Naive thymus-derived CD4-positive, alpha-beta T cell (primary cell): Measurements from ENCODE around the gene CNDP2. TPM values are rescaled to one million over a fixed set of nuclear protein-coding genes. Genes with fewer than 3 reads are reported as not detected.
A peak's percentile ranks its signal among the peaks of the same experiment; 100 is the strongest.

ENCODE experiments used
- ATAC-seq: fragments of 150-1000 bp; cut with Tn5 transposase; 2 replicates; pipeline ENCODE4 v1.10.0; 2021; ENCODE audit warnings: mild to moderate bottlenecking, moderate library complexity
- CTCF ChIA-PET: fragments of 350-600 bp; sonication (Branson Sonifier 250); formaldehyde crosslinking; loops from one replicate; lab custom pipeline; 2021; ENCODE audit warnings: antibody characterized with exemption; lab: Charles Lee
- POLR2A ChIA-PET: fragments of 350-600 bp; sonication (Branson Sonifier 250); formaldehyde crosslinking; loops from one replicate; lab custom pipeline; 2021; ENCODE audit warnings: antibody characterized with exemption, inconsistent platforms; lab: Charles Lee
- DNase-seq, 9 donors: peaks; one replicate each; pipeline versions ENCODE4 v3.0.0 to v3.0.0-alpha.2; 2020 to 2022; ENCODE audit warnings: mixed read lengths in 1 of 9
- H3K27ac ChIP-seq: one replicate; pipeline ENCODE4 v1.7.0; 2013; ENCODE audit warnings: mild to moderate bottlenecking, low read depth, low read length, moderate library complexity
- H3K27me3 ChIP-seq, 2 donors: one replicate each; pipeline ENCODE4 v1.7.0; 2013; ENCODE audit warnings: low read length in 2 of 2, mild to moderate bottlenecking in 2 of 2, moderate library complexity in 2 of 2; ENCODE audit not compliant: control insufficient read depth in 2 of 2, insufficient read depth in 2 of 2
- H3K36me3 ChIP-seq, 3 experiments: 1 replicate in 2 of 3; 2 replicates in 1 of 3; pipeline ENCODE4 v1.7.0; 2013; ENCODE audit warnings: low read length in 3 of 3, mild to moderate bottlenecking in 3 of 3, moderate library complexity in 1 of 3; ENCODE audit not compliant: insufficient read depth in 3 of 3, control insufficient read depth in 2 of 3
- H3K4me1 ChIP-seq, 2 donors: one replicate each; pipeline ENCODE4 v1.7.0; 2013; ENCODE audit warnings: low read length in 2 of 2, mild to moderate bottlenecking in 2 of 2, moderate library complexity in 1 of 2; ENCODE audit not compliant: control insufficient read depth in 2 of 2, insufficient read depth in 2 of 2
- H3K4me3 ChIP-seq: 2 replicates; pipeline ENCODE4 v1.7.0; 2013; ENCODE audit warnings: mild to moderate bottlenecking, low read length
- H3K9me3 ChIP-seq, 3 experiments: 1 replicate in 2 of 3; 2 replicates in 1 of 3; pipeline ENCODE4 v1.7.0; 2013; ENCODE audit warnings: low read length in 3 of 3; ENCODE audit not compliant: control insufficient read depth in 2 of 3
- H3K27ac Mint-ChIP-seq, 9 donors: one replicate each; pipeline ENCODE4 v1.8.0; 2020 to 2022; ENCODE audit warnings: mixed read lengths in 9 of 9, mild to moderate bottlenecking in 8 of 9, moderate library complexity in 5 of 9, inconsistent platforms in 2 of 9
- H3K27me3 Mint-ChIP-seq, 5 donors: one replicate each; pipeline ENCODE4 v1.8.0; 2021 to 2022; ENCODE audit warnings: mixed read lengths in 5 of 5, mild to moderate bottlenecking in 1 of 5
- H3K36me3 Mint-ChIP-seq, 5 donors: one replicate each; pipeline ENCODE4 v1.8.0; 2020 to 2022; ENCODE audit warnings: mixed read lengths in 5 of 5, mild to moderate bottlenecking in 3 of 5, inconsistent platforms in 1 of 5
- H3K4me1 Mint-ChIP-seq, 7 donors: one replicate each; pipeline ENCODE4 v1.8.0; 2020 to 2022; ENCODE audit warnings: mixed read lengths in 7 of 7, mild to moderate bottlenecking in 3 of 7, inconsistent platforms in 1 of 7
- H3K4me3 Mint-ChIP-seq, 10 donors: one replicate each; pipeline ENCODE4 v1.8.0; 2020 to 2022; ENCODE audit warnings: mild to moderate bottlenecking in 10 of 10, mixed read lengths in 10 of 10, moderate library complexity in 6 of 10, inconsistent platforms in 2 of 10
- H3K9me3 Mint-ChIP-seq, 11 donors: one replicate each; pipeline ENCODE4 v1.8.0; 2020 to 2022; ENCODE audit warnings: mixed read lengths in 11 of 11, mild to moderate bottlenecking in 4 of 11, inconsistent platforms in 1 of 11, moderate library complexity in 1 of 11
- intact Hi-C, 2 donors: fragments of 100-400 bp; cut with micrococcal nuclease; formaldehyde crosslinking; loops; one replicate each; pipeline ENCODE4 v1.15.1; 2023
- polyA plus RNA-seq, 2 donors: library from polyadenylated mRNA; unstranded; fragments of 300-500 nt; fragmentation: Illumina TruSeq; gene quantifications; one replicate each; pipeline ENCODE4 v1.2.3, GENCODE V29; 2021
- total RNA-seq, 6 experiments: library from RNA in 5 of 6; stranded (reverse) in 5 of 6; gene quantifications; 1 replicate in 5 of 6; 2 replicates in 1 of 6; pipeline ENCODE4 v1.2.3 and lab custom pipeline; 2021 to 2026

Gene CNDP2
- total and polyA plus RNA-seq, 7 experiments from 2014 or later: 87.7 to 169 (median 141) TPM

GRCh38 chr18:74496508-74497323, 553 bp downstream of the CNDP2 start:
- Histone ChIP-seq H3K4me3 (peak overlapping the region; percentile 75), H3K27ac (peak overlapping the region; percentile 93), H3K4me1 (peaks cover 33 to 43% of the 10 kb centered on the region in 2 donors), H3K27me3 (no peaks in the 10 kb centered on the region), H3K9me3 (no peaks in the 10 kb centered on the region), H3K36me3 (peaks cover 0 to 11% (median 0%) of the 10 kb centered on the region in 3 experiments)
- H3K4me1 Mint-ChIP-seq: peaks cover 22 to 68% (median 56%) of the 10 kb centered on the region in 7 donors
- ATAC-seq (peak; percentile 10), DNase-seq (peak in 3 of 9 donors; percentile 11 to 38 (median 30))
- peak overlapping the region; percentile 77 to 100 (median 98) for H3K27ac Mint-ChIP-seq
- H3K4me3 Mint-ChIP-seq: peak overlapping the region; percentile 79 to 98 (median 92)
- H3K9me3 Mint-ChIP-seq: no peaks in the 10 kb centered on the region
- peaks cover 0 to 15% (median 9%) of the 10 kb centered on the region in 5 donors for H3K36me3 Mint-ChIP-seq
- POLR2A ChIA-PET: interaction anchor here (1.0 to 3.1 kb wide), 7 partner anchors 8 to 143 kb away, joined by 4 to 30 read pairs (median 8); partner anchors contain the start of gene ZNF407
- intact Hi-C loops: loop anchor here (1.0 to 5.0 kb wide), 8 partner anchors 102 to 1996 kb away; partner anchors contain the start of genes TIMM21 (in 1 of the 2) and TSHZ1 (in 1 of the 2)
- CTCF ChIA-PET: interaction anchor here (0.6 to 10.7 kb wide), 4 partner anchors 55 to 154 kb away, joined by 3 to 269 read pairs (median 6); no protein-coding TSS in a partner anchor
- H3K27me3 Mint-ChIP-seq: peaks cover 0 to 20% (median 0%) of the 10 kb centered on the region in 5 donors

- Mint-ChIP-seq H3K4me3 (peak overlapping the region; percentile 71 to 98 (median 90)), H3K36me3 (peaks cover 0 to 19% (median 9%) of the 10 kb centered on the region in 5 donors), H3K27me3 (peaks cover 0 to 15% (median 0%) of the 10 kb centered on the region in 5 donors), H3K27ac (peak overlapping the region; percentile 77 to 100 (median 98)), H3K4me1 (peaks cover 22 to 70% (median 57%) of the 10 kb centered on the region in 7 donors), H3K9me3 (no peaks in the 10 kb centered on the region)
- peak overlapping the region; percentile 75 for H3K4me3 ChIP-seq
- CTCF ChIA-PET: interaction anchor here (10.7 kb wide), 1 partner anchor 144 kb away, joined by 269 read pairs; no protein-coding TSS in a partner anchor
- no peaks in the 10 kb centered on the region for H3K9me3 ChIP-seq
- intact Hi-C loops: loop anchor here (5.0 kb wide), 3 partner anchors 415 to 1995 kb away; no protein-coding TSS in a partner anchor
- H3K27ac ChIP-seq: peak overlapping the region; percentile 93
- no peaks in the 10 kb centered on the region for H3K27me3 ChIP-seq
- peaks cover 0 to 16% (median 3%) of the 10 kb centered on the region in 3 experiments for H3K36me3 ChIP-seq
- POLR2A ChIA-PET: interaction anchor here (1.0 to 3.1 kb wide), 4 partner anchors 7 to 131 kb away, joined by 4 to 30 read pairs (median 4); partner anchors contain the start of gene ZNF407
- H3K4me1 ChIP-seq: peaks cover 33 to 43% of the 10 kb centered on the region in 2 donors
- ATAC-seq (no peak), DNase-seq (no peak)
Measured at GRCh38 chr18:74497324-74497676, 1.1 kb downstream of the CNDP2 start.

GRCh38 chr18:74497778-74498177, 1.6 kb downstream of the CNDP2 start:
- peaks cover 33 to 43% of the 10 kb centered on the region in 2 donors for H3K4me1 ChIP-seq
- H3K27me3 ChIP-seq: no peaks in the 10 kb centered on the region
- intact Hi-C loops: loop anchor here (2.0 to 5.0 kb wide), 4 partner anchors 415 to 1995 kb away; no protein-coding TSS in a partner anchor
- peak overlapping the region; percentile 70 to 98 (median 88) for H3K4me3 Mint-ChIP-seq
- H3K4me1 Mint-ChIP-seq: peaks cover 22 to 74% (median 57%) of the 10 kb centered on the region in 7 donors
- peaks cover 0 to 21% (median 7%) of the 10 kb centered on the region in 3 experiments for H3K36me3 ChIP-seq
- H3K9me3 ChIP-seq: no peaks in the 10 kb centered on the region
- peak overlapping the region; percentile 77 to 100 (median 98) for H3K27ac Mint-ChIP-seq
- no peak for ATAC-seq
- POLR2A ChIA-PET: interaction anchor here (0.6 to 3.1 kb wide), 7 partner anchors 17 to 145 kb away, joined by 3 to 30 read pairs (median 4); partner anchors contain the start of gene ZNF407
- H3K27ac ChIP-seq: peak overlapping the region; percentile 84
- peaks cover 0 to 12% (median 0%) of the 10 kb centered on the region in 5 donors for H3K27me3 Mint-ChIP-seq
- no peak overlapping the region for H3K4me3 ChIP-seq
- DNase-seq: no peak
- H3K36me3 Mint-ChIP-seq: peaks cover 0 to 23% (median 13%) of the 10 kb centered on the region in 5 donors
- H3K9me3 Mint-ChIP-seq: no peaks in the 10 kb centered on the region
- CTCF ChIA-PET: interaction anchor here (0.9 to 10.7 kb wide), 4 partner anchors 54 to 150 kb away, joined by 3 to 269 read pairs (median 4); no protein-coding TSS in a partner anchor

- H3K27me3 Mint-ChIP-seq: peaks cover 0 to 5% (median 0%) of the 10 kb centered on the region in 5 donors
- Histone ChIP-seq H3K27ac (peak overlapping the region; percentile 84), H3K36me3 (peaks cover 0 to 28% (median 9%) of the 10 kb centered on the region in 3 experiments), H3K4me3 (peak overlapping the region; percentile 72), H3K9me3 (no peaks in the 10 kb centered on the region), H3K4me1 (peaks cover 33 to 43% of the 10 kb centered on the region in 2 donors), H3K27me3 (no peaks in the 10 kb centered on the region)
- ChIA-PET CTCF (interaction anchor here (0.6 to 10.7 kb wide), 5 partner anchors 53 to 152 kb away, joined by 3 to 269 read pairs (median 3); no protein-coding TSS in a partner anchor), POLR2A (interaction anchor here (0.8 to 2.5 kb wide), 6 partner anchors 99 to 146 kb away, joined by 3 to 15 read pairs (median 4); partner anchors contain the start of gene ZNF407)
- no peaks in the 10 kb centered on the region for H3K9me3 Mint-ChIP-seq
- ATAC-seq (peak; percentile 50), DNase-seq (peak; percentile 52 to 81 (median 79))
- peak overlapping the region; percentile 96 to 100 (median 98) for H3K27ac Mint-ChIP-seq
- peak overlapping the region; percentile 79 to 98 (median 92) for H3K4me3 Mint-ChIP-seq
- intact Hi-C loops: loop anchor here (1.0 to 5.0 kb wide), 11 partner anchors 53 to 1993 kb away; partner anchors contain the start of genes ZNF407 (in 2 of the 2), PTGR3 (in 1 of the 2), TIMM21 (in 1 of the 2) and TSHZ1 (in 1 of the 2)
- H3K36me3 Mint-ChIP-seq: peaks cover 5 to 28% (median 24%) of the 10 kb centered on the region in 5 donors
- peaks cover 22 to 73% (median 58%) of the 10 kb centered on the region in 7 donors for H3K4me1 Mint-ChIP-seq
Measured at GRCh38 chr18:74498712-74499627, 2.8 kb downstream of the CNDP2 start.

GRCh38 chr18:74499633-74500032, 3.5 kb downstream of the CNDP2 start:
- H3K4me3 Mint-ChIP-seq: peak overlapping the region; percentile 79 to 98 (median 92)
- DNase-seq: peak in 5 of 9 donors; percentile 46 to 59 (median 55)
- ChIA-PET POLR2A (interaction anchor here (0.6 to 2.5 kb wide), 5 partner anchors 98 to 417 kb away, joined by 3 to 15 read pairs (median 7); partner anchors contain the start of gene ZNF407), CTCF (interaction anchor here (0.9 kb wide), 1 partner anchor 52 kb away, joined by 3 read pairs; no protein-coding TSS in a partner anchor)
- no peak for ATAC-seq
- peak overlapping the region; percentile 84 for H3K27ac ChIP-seq
- intact Hi-C loops: loop anchor here (1.0 to 5.0 kb wide), 11 partner anchors 53 to 1993 kb away; partner anchors contain the start of genes ZNF407 (in 2 of the 2), PTGR3 (in 1 of the 2), TIMM21 (in 1 of the 2) and TSHZ1 (in 1 of the 2)
- peaks cover 0 to 3% (median 0%) of the 10 kb centered on the region in 5 donors for H3K27me3 Mint-ChIP-seq
- H3K9me3 ChIP-seq: no peaks in the 10 kb centered on the region
- no peaks in the 10 kb centered on the region for H3K9me3 Mint-ChIP-seq
- H3K4me1 ChIP-seq: peaks cover 33 to 43% of the 10 kb centered on the region in 2 donors
- peak overlapping the region; percentile 96 to 100 (median 98) for H3K27ac Mint-ChIP-seq
- peaks cover 22 to 68% (median 60%) of the 10 kb centered on the region in 7 donors for H3K4me1 Mint-ChIP-seq
- peaks cover 8 to 30% (median 26%) of the 10 kb centered on the region in 5 donors for H3K36me3 Mint-ChIP-seq
- H3K36me3 ChIP-seq: peaks cover 0 to 35% (median 11%) of the 10 kb centered on the region in 3 experiments
- no peaks in the 10 kb centered on the region for H3K27me3 ChIP-seq
- peak overlapping the region; percentile 72 for H3K4me3 ChIP-seq
